T-helper 1 cell treated with Interleukin-12 subunit alpha and Interleukin-12 subunit beta and Interleukin-4 antibody, amounts not matched to agents 30 μg/mL and 1 μg/mL, for 36 hours (primary cell): ENCODE results near the gene CABP7.
A peak's percentile ranks its signal among the peaks of the same experiment; 100 is the strongest.
"Not testable (repeated sequence)": the region's sequence is repeated elsewhere in the genome, so short reads cannot be mapped to it uniquely, and the experiment has no call there.

ENCODE experiments used
- H3K27ac Mint-ChIP-seq: one replicate; pipeline ENCODE4 v1.8.0; 2021; ENCODE audit warnings: mild to moderate bottlenecking, mixed read lengths
- H3K27me3 Mint-ChIP-seq: one replicate; pipeline ENCODE4 v1.8.0; 2021; ENCODE audit warnings: low read depth, mixed read lengths
- H3K36me3 Mint-ChIP-seq: one replicate; pipeline ENCODE4 v1.8.0; 2021; ENCODE audit warnings: low read depth, mixed read lengths
- H3K4me1 Mint-ChIP-seq: one replicate; pipeline ENCODE4 v1.8.0; 2021; ENCODE audit warnings: low read depth, mixed read lengths
- H3K4me3 Mint-ChIP-seq: one replicate; pipeline ENCODE4 v1.8.0; 2021; ENCODE audit warnings: mild to moderate bottlenecking, moderate library complexity, mixed read lengths
- H3K9me3 Mint-ChIP-seq: one replicate; pipeline ENCODE4 v1.8.0; 2021; ENCODE audit warnings: mixed read lengths

Gene CABP7

GRCh38 chr22:29739346-29739875, 19.6 kb downstream of the CABP7 start:
- Mint-ChIP-seq H3K9me3 (no peaks in the 10 kb centered on the region), H3K4me1 (peaks cover 3% of the 10 kb centered on the region), H3K36me3 (no peaks in the 10 kb centered on the region), H3K27ac (no peak overlapping the region), H3K4me3 (no peak overlapping the region), H3K27me3 (no peaks in the 10 kb centered on the region)

GRCh38 chr22:29740216-29740615, 20.4 kb downstream of the CABP7 start:
- Mint-ChIP-seq H3K27ac (no peak overlapping the region), H3K9me3 (no peaks in the 10 kb centered on the region), H3K4me3 (no peak overlapping the region), H3K36me3 (no peaks in the 10 kb centered on the region), H3K27me3 (no peaks in the 10 kb centered on the region), H3K4me1 (peaks cover 3% of the 10 kb centered on the region)

DNA sequence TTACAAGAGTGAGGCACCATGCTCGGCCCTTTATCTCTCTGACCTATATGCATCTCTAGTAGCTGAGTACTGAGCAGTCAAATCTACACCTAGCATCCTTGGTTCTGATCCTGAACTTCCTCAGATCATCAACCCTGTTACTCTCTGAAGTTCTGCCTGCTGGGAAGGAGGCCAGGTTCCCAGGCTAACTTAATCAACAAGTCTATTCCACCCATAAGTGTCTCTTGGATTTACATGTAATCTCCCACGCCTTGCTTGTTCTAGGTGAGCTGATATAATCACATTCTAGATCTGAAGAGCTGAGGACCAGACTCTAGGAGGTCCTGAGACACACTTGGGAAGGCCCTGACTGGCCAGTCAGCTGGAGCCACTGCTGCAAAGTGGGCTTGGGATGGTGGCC, 22.1 kb downstream of the CABP7 start:
- H3K4me3 Mint-ChIP-seq, result no peak overlapping the region
- H3K27me3 Mint-ChIP-seq, result no peaks in the 10 kb centered on the region
- peaks cover 3% of the 10 kb centered on the region for H3K4me1 Mint-ChIP-seq
- H3K9me3 Mint-ChIP-seq, result no peaks in the 10 kb centered on the region
- peaks cover 4% of the 10 kb centered on the region for H3K36me3 Mint-ChIP-seq
- no peak overlapping the region for H3K27ac Mint-ChIP-seq

GRCh38 chr22:29742326-29742725, 22.5 kb downstream of the CABP7 start:
- Mint-ChIP-seq H3K4me1 (peaks cover 3% of the 10 kb centered on the region), H3K27me3 (no peaks in the 10 kb centered on the region), H3K27ac (no peak overlapping the region), H3K36me3 (peaks cover 4% of the 10 kb centered on the region), H3K4me3 (no peak overlapping the region), H3K9me3 (no peaks in the 10 kb centered on the region)

GRCh38 chr22:29744902-29745301, 25.1 kb downstream of the CABP7 start:
- no peaks in the 10 kb centered on the region for H3K9me3 Mint-ChIP-seq
- H3K4me3 Mint-ChIP-seq, result no peak overlapping the region
- peaks cover 3% of the 10 kb centered on the region for H3K4me1 Mint-ChIP-seq
- peaks cover 13% of the 10 kb centered on the region for H3K36me3 Mint-ChIP-seq
- no peaks in the 10 kb centered on the region for H3K27me3 Mint-ChIP-seq
- H3K27ac Mint-ChIP-seq, result no peak overlapping the region

- Mint-ChIP-seq H3K27me3 (no peaks in the 10 kb centered on the region), H3K4me1 (peaks cover 12% of the 10 kb centered on the region), H3K9me3 (no peaks in the 10 kb centered on the region), H3K4me3 (no peak overlapping the region), H3K27ac (no peak overlapping the region), H3K36me3 (peaks cover 20% of the 10 kb centered on the region)
Measured at GRCh38 chr22:29747832-29748231, 28.0 kb downstream of the CABP7 start.

DNA sequence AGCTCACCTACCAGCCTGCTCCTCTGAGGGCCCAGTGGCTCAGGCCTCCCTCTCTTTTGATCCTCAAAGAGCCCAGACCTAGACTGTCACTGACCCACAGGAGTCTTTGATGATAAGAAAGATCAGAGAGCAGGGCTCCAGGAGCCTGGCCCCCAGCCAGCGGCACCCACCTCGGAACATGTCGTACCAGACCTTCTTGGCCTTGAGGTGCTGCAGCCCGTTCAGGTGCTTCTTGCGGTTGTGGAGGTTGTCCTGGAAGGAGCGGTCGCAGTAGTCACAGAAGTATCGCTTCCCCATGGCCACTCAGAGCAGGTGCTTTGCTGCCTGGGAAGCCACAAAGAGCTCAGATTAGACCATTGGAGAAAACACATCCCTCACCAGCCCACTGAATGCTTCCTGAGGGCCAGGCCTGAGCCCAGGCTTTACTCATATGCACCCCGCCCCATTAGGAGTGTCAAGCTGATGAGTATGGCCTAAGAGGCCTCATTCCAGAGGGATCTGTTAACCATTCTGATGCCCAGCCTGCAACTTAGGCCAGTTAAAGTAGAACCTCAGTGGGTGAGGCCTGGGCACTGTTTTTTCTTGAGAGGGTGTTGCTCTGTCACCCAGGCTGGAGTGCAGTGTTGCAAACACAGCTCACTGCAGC, 28.6 kb downstream of the CABP7 start:
- Mint-ChIP-seq H3K36me3 (peaks cover 20% of the 10 kb centered on the region), H3K9me3 (no peaks in the 10 kb centered on the region), H3K27ac (no peak overlapping the region), H3K4me3 (no peak overlapping the region), H3K27me3 (no peaks in the 10 kb centered on the region), H3K4me1 (peaks cover 12% of the 10 kb centered on the region)

- no peaks in the 10 kb centered on the region for H3K27me3 Mint-ChIP-seq
- H3K27ac Mint-ChIP-seq, result no peak overlapping the region
- no peaks in the 10 kb centered on the region for H3K9me3 Mint-ChIP-seq
- peaks cover 20% of the 10 kb centered on the region for H3K36me3 Mint-ChIP-seq
- H3K4me3 Mint-ChIP-seq, result no peak overlapping the region
- peaks cover 12% of the 10 kb centered on the region for H3K4me1 Mint-ChIP-seq
Measured at GRCh38 chr22:29750029-29750428, 30.2 kb downstream of the CABP7 start.

- no peaks in the 10 kb centered on the region for H3K9me3 Mint-ChIP-seq
- H3K36me3 Mint-ChIP-seq, result peaks cover 16% of the 10 kb centered on the region
- H3K4me3 Mint-ChIP-seq, result no peak overlapping the region
- H3K4me1 Mint-ChIP-seq, result peaks cover 12% of the 10 kb centered on the region
- no peaks in the 10 kb centered on the region for H3K27me3 Mint-ChIP-seq
- H3K27ac Mint-ChIP-seq, result peak overlapping the region; percentile 81
Measured at GRCh38 chr22:29750559-29751538, 31.0 kb downstream of the CABP7 start.

GRCh38 chr22:29751669-29752068, 31.9 kb downstream of the CABP7 start:
- Mint-ChIP-seq H3K36me3 (peaks cover 16% of the 10 kb centered on the region), H3K4me3 (no peak overlapping the region), H3K27ac (peak overlapping the region; percentile 81), H3K4me1 (peaks cover 12% of the 10 kb centered on the region), H3K27me3 (no peaks in the 10 kb centered on the region), H3K9me3 (no peaks in the 10 kb centered on the region)

DNA sequence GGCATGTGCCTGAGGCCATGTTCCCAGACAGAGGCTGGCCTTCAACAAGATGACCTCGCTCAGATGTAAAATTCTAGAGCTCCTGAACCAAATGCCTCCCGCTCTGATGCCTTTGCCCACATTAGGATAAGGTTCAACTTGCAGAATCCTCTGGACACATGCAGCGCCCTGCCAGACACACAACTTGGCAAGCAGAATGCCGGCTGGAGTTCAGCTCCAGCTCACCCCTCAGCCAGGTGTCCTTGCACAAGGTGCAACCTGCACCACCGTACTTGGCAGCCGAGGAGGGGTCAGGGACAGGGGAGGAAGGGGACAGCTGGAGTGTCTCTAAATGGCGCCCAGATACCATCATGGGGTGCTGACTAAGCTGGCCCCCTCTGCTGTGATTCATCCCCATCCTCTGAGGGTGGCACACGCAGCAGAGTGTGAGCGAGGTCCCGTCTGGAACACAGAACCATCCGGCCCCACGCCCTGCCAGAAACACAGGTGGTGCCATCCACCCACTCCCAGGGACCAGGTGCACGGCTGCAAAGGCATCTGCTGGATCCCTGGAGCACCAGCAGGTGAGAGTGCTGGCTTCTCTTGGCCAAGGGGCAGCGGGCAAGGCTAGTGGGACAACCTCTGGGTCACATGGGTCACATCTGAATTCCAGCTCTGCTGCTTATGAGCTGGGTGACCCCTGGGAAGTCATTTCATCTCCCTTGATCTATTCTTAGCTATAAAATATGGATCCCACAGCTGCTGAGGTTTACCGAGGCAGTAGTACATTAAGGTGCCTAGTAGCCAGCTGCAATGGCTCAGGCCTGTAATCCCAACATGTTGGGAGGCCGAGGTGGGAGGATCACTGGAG, 34.2 kb downstream of the CABP7 start:
- Mint-ChIP-seq H3K36me3 (peaks cover 13% of the 10 kb centered on the region), H3K27me3 (no peaks in the 10 kb centered on the region), H3K4me1 (peaks cover 12% of the 10 kb centered on the region), H3K27ac (no peak overlapping the region), H3K9me3 (no peaks in the 10 kb centered on the region), H3K4me3 (no peak overlapping the region)

- H3K4me3 Mint-ChIP-seq, H3K9me3 Mint-ChIP-seq: not testable (repeated sequence)
- peaks cover 12% of the 10 kb centered on the region for H3K4me1 Mint-ChIP-seq
Measured at GRCh38 chr22:29754658-29755395, 35.0 kb downstream of the CABP7 start.

GRCh38 chr22:29755889-29756288, 36.1 kb downstream of the CABP7 start:
- Mint-ChIP-seq H3K27ac (no peak overlapping the region), H3K4me3 (no peak overlapping the region), H3K9me3 (no peaks in the 10 kb centered on the region), H3K27me3 (no peaks in the 10 kb centered on the region), H3K36me3 (no peaks in the 10 kb centered on the region), H3K4me1 (peaks cover 3% of the 10 kb centered on the region)

More at GRCh38 chr22:29754658-29755395, 35.0 kb downstream of the CABP7 start:
- H3K36me3 Mint-ChIP-seq, H3K27ac Mint-ChIP-seq, H3K27me3 Mint-ChIP-seq: not testable (repeated sequence)

GRCh38 chr22:29756341-29756740, 36.5 kb downstream of the CABP7 start:
- H3K9me3 Mint-ChIP-seq, result no peaks in the 10 kb centered on the region
- no peak overlapping the region for H3K27ac Mint-ChIP-seq
- no peaks in the 10 kb centered on the region for H3K36me3 Mint-ChIP-seq
- no peak overlapping the region for H3K4me3 Mint-ChIP-seq
- no peaks in the 10 kb centered on the region for H3K4me1 Mint-ChIP-seq
- no peaks in the 10 kb centered on the region for H3K27me3 Mint-ChIP-seq
